GM13977 (cell line): ENCODE results near the gene ATXN1.

Experiments used
- DNase-seq: peaks from one replicate; pipeline ENCODE4 v3.0.0; 2012; ENCODE audit warnings: low spot score
- in situ Hi-C: fragments of 300-500 bp; cut with MboI; formaldehyde crosslinking; loops from one replicate; pipeline ENCODE4 v1.12.0; 2022; ENCODE audit warnings: low sequenced_read_pairs, low pct_unique_long_range_greater_than_20kb, mixed read lengths, inconsistent platforms; ENCODE audit not compliant: unreplicated experiment
- TF ChIP-seq, protein P1 (sequence below): IDR thresholded peaks from 2 replicates; pipeline ENCODE4 v1.5.1; 2012; ENCODE audit warnings: mild to moderate bottlenecking, control low read depth; ENCODE audit not compliant: insufficient read depth; ENCODE audit errors: extremely low read depth, missing control alignments

The ATXN1 gene

GRCh38 chr6:16374461-16375200, 386.6 kb downstream of the ATXN1 start:
- in situ Hi-C loops, result no loop called here
- TF ChIP-seq, protein P1, sequence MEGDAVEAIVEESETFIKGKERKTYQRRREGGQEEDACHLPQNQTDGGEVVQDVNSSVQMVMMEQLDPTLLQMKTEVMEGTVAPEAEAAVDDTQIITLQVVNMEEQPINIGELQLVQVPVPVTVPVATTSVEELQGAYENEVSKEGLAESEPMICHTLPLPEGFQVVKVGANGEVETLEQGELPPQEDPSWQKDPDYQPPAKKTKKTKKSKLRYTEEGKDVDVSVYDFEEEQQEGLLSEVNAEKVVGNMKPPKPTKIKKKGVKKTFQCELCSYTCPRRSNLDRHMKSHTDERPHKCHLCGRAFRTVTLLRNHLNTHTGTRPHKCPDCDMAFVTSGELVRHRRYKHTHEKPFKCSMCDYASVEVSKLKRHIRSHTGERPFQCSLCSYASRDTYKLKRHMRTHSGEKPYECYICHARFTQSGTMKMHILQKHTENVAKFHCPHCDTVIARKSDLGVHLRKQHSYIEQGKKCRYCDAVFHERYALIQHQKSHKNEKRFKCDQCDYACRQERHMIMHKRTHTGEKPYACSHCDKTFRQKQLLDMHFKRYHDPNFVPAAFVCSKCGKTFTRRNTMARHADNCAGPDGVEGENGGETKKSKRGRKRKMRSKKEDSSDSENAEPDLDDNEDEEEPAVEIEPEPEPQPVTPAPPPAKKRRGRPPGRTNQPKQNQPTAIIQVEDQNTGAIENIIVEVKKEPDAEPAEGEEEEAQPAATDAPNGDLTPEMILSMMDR, result no peak
- DNase-seq, result no peak

- DNase-seq, result no peak
- in situ Hi-C loops, result no loop called here
- TF ChIP-seq, protein P1, result no peak
Measured at GRCh38 chr6:16374016-16374415, 387.2 kb downstream of the ATXN1 start.

- in situ Hi-C loops, result no loop called here
- DNase-seq, result no peak
Measured at GRCh38 chr6:16372029-16372776, 389.1 kb downstream of the ATXN1 start.

GRCh38 chr6:16371401-16371800, 389.9 kb downstream of the ATXN1 start:
- no peak for DNase-seq
- TF ChIP-seq, protein P1, result no peak
- in situ Hi-C loops, result no loop called here

More at GRCh38 chr6:16372029-16372776, 389.1 kb downstream of the ATXN1 start:
- TF ChIP-seq, protein P1, result no peak

DNA sequence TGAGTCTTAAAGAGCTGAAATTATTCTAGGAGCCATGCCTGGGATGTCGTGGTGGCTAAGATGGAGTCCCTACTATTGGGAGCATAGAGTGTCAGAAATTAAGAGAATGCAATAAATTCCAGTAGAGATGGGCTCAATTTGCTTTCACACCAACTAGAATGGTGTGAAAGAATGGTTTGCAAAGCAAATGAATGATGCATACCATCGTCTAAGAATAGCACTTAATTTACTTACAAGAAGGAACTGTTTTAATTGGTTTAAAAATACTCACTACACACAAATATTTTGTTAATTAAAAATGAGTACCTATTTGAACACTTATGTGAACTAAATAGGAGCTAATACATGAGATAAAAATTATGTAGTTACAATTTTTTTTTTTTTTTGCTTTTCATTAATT, 390.3 kb downstream of the ATXN1 start:
- TF ChIP-seq, protein P1, result no peak
- in situ Hi-C loops, result no loop called here
- DNase-seq, result no peak

- no peak for DNase-seq
- TF ChIP-seq, protein P1, result no peak
- in situ Hi-C loops, result no loop called here
Measured at GRCh38 chr6:16369989-16370388, 391.3 kb downstream of the ATXN1 start.
